NCI-H524 treated with DMSO at 0.1 percent for 48 hours (cell line): ENCODE measurements around the gene RNASE2.
"Not testable (repeated sequence)": the region's sequence is repeated elsewhere in the genome, so short reads cannot be mapped to it uniquely, and the experiment has no call there.

ENCODE experiments used
- DNase-seq: peaks from one replicate; lab custom pipeline; 2025; lab: John Stamatoyannopoulos, UW

The RNASE2 gene

GRCh38 chr14:20954736-20955537, at the start of gene RNASE2:
RNASE2 (plus strand) TSS chr14:20955487; CDS start chr14:20955772, 285 bp downstream.
- not testable (repeated sequence) for DNase-seq

DNA sequence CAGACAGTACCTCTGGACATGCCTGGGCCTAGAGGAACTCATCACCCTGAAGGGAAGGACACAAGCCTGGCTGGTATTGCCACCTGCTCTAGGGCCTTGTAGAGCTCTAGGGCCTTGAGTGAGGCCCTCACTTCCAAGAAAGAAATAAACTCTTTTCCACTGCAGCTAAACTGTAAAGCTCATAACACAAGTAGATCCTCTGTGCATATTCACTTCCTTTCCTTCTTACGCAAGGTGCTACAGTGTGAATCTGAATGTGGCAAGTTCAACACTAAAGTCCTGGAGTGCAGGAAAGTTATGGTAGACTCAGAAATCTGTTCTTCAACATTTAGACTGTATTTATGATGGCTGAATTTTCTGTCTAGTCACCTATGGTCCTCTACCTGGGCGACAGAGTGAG, 49.6 kb upstream of the RNASE2 start:
- no peak for DNase-seq

DNA sequence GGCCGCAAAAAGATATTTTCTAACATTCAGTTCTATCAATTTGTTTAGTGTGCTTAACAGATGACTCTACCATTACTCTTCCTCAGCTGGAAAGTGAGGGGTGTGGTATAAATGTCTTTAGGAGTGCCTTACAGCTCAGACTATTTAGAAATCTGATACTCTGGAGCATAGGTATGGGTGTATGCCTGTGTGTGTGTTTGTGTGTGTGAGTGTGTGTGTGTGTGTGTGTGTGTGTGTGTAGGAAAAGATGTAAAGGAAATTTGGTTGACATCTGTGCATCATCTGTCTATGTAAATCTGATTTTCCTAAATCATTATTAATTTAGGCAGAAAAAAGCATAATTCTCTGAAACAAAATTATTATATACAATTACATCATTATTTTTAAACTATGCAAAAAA, 48.1 kb upstream of the RNASE2 start:
- DNase-seq = no peak

DNA sequence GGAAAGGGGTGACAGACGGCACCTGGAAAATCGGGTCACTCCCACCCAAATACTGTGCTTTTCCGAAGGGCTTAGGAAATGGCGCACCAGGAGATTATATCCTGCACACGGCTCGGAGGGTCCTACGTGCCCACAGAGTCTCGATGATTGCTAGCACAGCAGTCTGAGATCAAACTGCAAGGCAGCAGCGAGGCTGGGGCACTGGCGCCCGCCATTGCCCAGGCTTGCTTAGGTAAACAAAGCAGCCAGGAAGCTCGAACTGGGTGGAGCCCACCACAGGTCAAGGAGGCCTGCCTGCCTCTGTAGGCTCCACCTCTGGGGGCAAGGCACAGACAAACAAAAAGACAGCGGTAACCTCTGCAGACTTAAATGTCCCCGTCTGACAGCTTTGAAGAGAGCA, 44.5 kb upstream of the RNASE2 start:
- not testable (repeated sequence) for DNase-seq

GRCh38 chr14:20919038-20919756, 36.1 kb upstream of the RNASE2 start:
- DNase-seq = not testable (repeated sequence)

DNA sequence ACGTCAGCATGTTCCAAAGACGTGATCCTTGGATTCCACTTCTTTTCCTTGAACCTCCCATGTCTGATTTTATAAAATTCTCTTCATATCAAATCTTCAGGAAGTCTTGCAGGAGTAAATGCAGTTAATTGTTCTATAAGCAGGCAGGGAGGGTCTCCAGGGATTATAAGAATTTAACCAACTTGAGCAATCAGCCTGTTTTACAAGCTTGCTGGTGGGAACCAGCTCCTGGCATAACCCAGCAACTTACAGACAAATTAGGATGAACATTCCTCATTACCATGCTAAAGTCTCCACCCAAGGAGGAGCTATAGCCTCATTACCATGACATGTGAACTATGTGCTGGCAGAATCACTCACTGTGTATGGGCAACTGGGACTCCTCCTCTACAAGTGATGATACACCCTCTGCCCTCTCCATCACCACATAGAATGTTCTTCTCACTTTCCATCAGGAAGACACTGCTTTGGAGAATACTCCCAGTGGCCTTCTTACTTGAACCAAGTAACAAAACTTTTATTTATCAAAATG, 31.5 kb upstream of the RNASE2 start:
- not testable (repeated sequence) for DNase-seq

- DNase-seq = no peak
Observed at GRCh38 chr14:20934148-20934762, 21.0 kb upstream of the RNASE2 start.

DNA sequence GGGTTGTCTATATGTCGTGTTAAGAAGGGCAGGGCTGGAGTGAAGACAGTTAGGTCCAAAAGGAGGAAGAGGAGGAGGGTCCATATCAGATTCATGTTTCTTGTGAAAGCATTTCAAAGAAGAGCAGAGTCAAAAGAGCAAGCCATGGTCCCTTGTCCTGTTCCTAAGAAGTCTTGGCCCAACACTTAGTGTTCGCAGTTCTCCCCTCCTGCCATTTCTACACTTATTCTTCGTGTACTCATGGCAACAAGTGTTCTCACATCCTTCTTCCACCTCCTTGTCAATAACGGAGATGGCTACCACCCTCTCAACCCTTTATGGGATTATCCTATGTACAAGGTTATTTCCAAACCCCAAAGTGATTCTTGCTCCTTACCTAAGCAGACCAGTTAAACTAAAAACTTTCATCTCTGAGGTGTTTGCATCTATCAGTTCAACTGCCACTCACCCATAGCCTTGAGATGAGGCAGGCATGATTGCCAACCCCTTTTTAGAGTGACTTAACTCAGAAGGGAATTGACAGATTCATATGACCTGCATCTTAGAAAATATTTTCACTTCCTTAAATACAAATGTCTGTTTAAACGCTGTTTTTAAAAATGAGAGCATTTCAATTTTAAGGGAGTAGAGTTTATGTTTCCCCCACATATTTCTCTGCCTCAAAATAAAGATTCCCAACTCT, 19.8 kb upstream of the RNASE2 start:
- no peak for DNase-seq

GRCh38 chr14:20945146-20945545, 10.1 kb upstream of the RNASE2 start:
- DNase-seq = not testable (repeated sequence)

- DNase-seq = not testable (repeated sequence)
Observed at GRCh38 chr14:20946707-20947106, 8.6 kb upstream of the RNASE2 start.

GRCh38 chr14:20955538-20955873, 219 bp downstream of the RNASE2 start:
- not testable (repeated sequence) for DNase-seq

GRCh38 chr14:20956376-20956976, 1.2 kb downstream of the RNASE2 start:
- DNase-seq = no peak

GRCh38 chr14:20958946-20959345, 3.7 kb downstream of the RNASE2 start:
- DNase-seq = not testable (repeated sequence)

GRCh38 chr14:20969336-20969735, 14.0 kb downstream of the RNASE2 start:
- no peak for DNase-seq

- no peak for DNase-seq
Observed at GRCh38 chr14:20970647-20970982, 15.3 kb downstream of the RNASE2 start.

DNA sequence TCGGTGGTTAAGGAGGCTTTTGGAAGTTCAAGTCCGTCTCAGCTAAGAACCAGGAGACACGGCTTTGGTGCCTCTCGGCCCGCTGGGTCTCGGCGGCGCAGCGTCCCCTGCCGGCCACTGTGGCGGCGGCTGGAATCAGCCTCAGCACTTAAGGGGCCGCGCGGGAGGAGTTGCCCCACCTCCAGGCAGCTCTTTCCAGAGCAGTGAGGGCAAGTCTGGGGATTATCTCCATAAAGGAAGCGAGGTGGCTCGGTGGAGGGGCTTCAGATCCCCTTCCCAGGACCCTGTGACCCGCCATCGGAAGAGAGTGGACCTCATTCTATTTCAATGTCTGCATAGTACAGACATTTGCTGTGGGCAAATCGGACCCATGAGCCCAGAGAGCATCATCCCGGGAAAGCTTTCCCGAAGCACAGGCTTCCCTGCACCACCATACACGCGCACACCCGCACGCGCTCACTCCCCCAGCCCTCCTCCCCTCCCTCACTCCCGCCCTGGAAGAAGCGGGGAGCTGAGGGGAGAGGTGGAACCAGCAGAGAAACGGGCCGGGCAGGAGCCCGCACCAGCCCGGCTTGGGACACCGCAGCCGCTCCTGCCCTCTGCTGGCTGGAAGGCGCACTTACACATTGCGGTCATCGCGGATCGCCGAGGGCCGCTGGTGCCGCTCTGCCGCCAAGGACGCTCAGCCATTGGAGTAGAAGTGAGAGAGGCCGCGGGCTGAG, 15.9 kb downstream of the RNASE2 start:
- peak; percentile 66 for DNase-seq

DNA sequence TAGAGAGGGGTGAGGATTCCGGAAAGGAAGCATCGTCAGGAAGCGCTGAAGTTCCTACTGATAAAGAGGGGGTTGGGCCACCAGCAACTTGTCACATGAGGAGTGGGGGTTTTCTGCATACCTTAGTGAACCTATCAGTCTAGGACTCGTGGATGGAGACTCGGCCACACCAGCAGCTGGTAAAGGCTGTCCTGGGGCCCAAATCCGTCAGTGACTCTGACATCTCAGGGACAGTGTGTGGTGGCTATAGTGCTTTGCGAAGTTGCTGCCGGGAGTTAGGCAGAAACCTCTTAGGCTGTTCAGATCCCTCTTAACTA, 16.4 kb downstream of the RNASE2 start:
- DNase-seq = no peak

GRCh38 chr14:20973501-20973900, 18.2 kb downstream of the RNASE2 start:
- no peak for DNase-seq

DNA sequence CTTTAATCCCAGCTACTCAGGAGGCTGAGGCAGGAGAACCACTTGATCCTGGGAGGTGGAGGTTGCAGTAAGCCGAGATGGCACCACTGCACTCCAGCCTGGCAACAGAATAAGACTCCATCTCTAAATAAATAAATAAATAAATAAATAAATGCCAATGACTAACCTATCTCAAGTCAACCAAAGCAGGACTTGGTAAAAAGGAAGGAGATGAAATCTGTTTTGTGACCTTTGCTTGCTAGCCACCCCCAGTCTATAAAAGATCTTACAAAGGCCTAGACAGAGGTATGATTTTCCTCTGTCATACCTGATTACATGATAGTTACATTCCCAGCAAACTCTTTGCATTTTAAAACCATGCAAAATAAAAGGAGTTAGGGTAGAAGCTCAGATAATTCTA, 21.0 kb downstream of the RNASE2 start:
- no peak for DNase-seq

DNA sequence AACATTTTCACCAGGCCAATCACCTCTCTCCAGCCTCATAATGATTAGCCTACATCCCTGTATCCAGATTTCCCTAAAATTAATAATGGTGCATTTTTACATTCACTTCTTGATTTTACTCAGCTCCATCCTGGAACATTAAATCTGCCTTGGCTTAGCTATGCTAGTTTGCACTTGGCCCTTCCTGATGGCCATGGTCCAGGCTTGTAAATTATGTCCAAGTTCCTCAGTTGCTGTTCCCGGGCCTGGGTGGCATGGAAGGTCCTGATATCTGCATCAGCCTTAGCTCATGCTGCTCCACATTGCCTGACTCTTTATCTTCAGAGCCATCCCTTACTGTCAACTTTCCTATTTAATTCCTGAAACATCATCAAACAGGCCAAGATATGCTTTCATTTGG, 23.4 kb downstream of the RNASE2 start:
- no peak for DNase-seq

DNA sequence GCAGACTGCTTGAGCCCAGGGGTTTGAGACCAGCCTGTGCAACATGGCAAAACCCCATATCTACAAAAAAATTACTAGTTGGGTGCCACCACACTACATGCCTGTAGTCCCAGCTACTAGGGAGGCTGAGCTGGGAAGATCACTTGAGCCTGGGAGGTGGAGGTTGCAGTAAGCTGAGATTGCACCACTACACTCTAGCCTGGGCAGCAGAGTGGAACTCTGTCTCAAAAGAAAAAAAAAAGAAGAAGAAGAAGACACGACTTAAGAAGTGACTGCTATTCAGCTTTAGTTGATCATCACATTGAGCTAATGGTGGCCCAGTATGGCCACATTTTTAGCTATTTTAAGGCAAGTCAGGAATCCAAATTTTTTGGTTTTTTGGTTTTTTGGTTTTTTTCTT, 25.6 kb downstream of the RNASE2 start:
- no peak for DNase-seq
